Fibroblast of peridontal ligament (primary cell): ENCODE results near the gene ERMARD.

Experiments used
- DNase-seq: peaks from one replicate; pipeline ENCODE4 v3.0.0-alpha.2; 2010; ENCODE audit errors: extremely low read depth

ERMARD gene

DNA sequence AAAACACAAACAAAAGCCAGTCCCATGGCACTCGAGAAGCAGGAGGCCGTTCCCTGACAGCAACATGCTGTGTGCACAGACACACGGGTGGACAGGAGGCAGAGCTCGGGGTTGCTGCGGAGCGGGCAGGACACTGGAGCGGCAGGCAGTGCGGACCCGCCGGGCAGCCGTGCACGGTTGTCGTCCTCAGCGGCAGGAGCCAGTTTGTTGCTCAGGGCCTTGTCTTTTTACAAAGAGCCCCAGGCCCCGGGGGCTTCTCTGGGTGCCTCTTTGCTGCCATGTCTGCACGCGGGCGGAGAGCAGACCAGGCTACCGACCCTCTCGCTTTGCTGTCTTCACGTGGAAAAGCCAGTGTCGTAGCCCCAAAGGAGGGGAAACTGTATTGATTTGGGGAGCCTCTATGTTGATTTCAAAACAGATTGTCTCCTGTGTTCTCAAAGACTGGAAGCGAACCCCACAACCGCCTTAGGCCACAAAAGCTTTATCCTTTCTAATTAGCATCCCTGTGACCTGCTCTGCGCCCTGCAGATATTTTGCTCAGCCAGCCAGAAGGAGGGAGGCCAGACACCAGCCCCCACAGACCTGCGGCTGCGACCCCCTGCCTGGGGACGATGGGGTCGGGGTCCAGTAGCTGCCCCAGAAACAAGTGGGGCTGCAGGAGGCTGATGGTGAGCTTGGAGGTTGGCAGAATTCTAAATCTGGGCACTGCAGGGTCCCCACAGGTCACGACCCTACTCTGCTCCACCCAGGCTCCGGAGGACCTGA lies 50.2 kb downstream of the ERMARD start:
- no peak for DNase-seq

DNA sequence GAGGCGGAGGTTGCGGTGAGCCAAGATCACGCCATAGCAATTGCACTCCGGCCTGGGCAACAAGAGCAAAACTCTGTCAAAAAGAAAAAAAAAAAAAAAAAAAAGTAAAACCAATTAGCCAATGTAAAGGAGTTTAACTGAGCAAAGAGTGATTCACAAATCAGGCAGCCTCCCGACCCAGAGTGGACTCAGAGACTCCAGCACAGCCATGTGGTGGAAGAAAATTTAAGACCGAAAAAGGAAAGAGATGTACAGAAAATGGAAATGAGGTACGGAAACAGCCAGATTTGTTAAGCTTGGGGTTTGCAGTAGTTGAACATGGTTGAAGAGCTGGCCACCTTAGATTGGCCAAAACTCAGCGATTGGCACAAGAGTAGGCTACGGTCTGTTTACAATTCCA lies 51.4 kb downstream of the ERMARD start:
- DNase-seq = no peak

DNA sequence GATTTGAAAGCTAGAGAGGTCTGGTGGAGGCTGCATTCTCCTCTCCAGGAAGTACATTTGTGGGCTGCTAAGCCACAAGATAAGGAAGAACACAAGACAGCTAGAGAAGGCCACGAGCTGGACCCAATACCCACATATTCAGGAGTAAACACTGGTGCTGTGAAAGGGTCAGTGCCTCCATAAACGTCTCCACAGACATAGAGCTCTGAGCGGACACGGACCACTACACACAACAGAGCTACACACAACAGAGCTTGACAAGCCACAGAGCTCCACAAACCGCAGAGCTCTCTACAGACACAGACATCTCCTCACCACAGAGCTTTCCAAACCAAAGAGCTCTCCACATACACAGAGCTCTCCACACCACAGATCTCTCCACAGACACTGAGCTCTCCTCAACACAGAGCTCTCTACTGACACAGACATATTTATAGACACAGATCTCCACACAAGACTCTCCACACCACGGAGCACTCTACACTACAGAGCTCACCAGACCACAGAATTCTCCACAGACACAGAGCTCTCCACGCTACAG lies 51.9 kb downstream of the ERMARD start:
- no peak for DNase-seq

DNA sequence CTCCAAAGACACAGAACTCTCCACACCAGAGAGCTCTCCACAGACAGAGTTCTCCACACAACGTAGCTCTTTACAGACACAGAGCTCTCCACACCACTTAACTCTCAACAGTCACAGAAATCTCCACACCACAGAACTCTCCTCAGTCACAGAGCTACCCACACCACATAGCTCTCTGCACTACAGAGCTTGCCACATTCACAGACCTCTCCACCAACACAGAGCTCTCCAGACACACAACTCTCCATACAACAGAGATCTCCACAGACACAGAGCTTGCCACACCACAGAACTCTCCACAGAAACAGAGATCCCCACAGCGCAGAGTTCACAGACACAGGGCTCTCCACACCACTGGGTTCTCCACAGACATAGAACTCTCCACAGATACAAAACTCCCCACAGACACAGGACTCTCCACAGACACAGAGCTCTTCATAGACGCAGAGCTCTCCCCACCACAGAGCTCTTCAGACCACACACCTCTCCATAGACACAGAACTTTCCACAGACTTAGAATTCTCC lies 52.5 kb downstream of the ERMARD start:
- DNase-seq = no peak

DNA sequence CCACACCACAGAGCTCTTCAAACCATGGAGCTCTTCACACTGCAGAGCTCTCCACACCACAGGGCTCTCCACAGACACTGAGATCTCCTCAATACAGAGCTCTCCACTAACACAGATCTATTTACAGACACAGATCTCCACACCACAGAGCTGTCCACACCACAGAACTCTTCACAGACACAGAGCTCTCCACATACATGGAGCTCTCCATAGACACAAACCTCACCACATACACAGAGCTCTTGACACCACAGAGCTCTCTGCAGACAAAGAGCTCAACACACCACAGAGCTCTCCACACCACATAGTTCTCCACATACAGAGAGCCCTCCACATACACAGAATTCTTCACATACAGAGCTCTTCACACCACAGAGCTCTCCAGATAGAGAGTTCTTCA lies 53.0 kb downstream of the ERMARD start:
- DNase-seq = no peak

DNA sequence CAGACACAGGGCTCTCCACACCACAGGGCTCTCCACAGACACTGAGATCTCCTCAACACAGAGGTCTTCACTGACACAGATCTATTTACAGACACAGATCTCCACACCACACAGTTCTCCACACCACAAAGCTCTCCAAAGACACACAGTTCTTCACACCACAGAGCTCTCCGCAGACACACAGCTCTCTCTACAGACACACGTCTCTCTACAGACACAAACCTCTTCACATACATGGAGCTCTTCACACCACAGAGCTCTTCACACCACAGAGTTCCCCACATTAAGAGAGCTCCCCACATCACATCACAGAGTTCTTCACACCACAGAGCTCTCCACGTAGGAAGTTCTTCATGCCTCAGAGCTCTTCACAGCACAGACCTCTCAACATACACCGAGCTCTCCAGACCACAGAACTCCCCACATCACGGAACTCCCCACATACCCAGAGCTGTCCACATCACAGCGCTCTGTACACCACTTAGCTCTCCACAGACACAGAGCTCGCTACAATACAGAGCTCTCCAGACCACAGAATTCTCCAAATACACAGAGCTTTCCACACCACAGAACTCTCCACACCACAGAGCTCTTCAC lies 53.9 kb downstream of the ERMARD start:
- DNase-seq = no peak

DNA sequence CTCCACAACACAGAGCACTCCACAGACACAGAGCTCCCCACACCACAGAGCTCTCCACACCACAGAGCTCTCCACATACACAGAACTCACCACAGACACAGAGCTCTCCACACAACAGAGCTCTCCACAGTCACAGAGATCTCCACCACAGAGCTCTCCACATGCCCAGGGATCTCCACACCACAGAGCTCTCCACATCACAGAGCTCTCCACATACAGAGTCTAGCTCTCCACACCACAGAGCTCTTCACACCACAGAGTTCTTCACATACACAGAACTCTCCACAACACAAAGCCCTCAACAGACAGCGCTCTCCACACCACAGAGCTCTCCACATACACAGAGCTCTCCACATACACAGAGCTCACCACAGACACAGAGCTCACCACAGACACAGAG lies 55.3 kb downstream of the ERMARD start:
- DNase-seq = no peak

DNA sequence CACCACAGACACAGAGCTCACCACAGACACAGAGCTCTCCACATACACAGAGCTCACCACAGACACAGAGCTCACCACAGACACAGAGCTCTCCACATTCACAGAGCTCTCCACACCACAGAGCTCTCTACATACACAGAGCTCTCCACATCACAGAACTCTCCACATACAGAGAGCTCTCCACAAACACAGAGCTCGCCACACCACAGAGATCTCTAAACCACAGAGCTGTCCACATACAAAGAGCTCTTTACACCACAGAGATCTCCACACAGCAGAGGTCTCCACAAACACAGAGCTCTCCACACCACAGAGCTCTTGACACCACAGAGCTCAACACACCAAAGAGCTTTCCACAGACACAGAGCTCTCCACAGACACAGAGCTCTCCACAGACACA lies 55.8 kb downstream of the ERMARD start:
- DNase-seq = no peak

DNA sequence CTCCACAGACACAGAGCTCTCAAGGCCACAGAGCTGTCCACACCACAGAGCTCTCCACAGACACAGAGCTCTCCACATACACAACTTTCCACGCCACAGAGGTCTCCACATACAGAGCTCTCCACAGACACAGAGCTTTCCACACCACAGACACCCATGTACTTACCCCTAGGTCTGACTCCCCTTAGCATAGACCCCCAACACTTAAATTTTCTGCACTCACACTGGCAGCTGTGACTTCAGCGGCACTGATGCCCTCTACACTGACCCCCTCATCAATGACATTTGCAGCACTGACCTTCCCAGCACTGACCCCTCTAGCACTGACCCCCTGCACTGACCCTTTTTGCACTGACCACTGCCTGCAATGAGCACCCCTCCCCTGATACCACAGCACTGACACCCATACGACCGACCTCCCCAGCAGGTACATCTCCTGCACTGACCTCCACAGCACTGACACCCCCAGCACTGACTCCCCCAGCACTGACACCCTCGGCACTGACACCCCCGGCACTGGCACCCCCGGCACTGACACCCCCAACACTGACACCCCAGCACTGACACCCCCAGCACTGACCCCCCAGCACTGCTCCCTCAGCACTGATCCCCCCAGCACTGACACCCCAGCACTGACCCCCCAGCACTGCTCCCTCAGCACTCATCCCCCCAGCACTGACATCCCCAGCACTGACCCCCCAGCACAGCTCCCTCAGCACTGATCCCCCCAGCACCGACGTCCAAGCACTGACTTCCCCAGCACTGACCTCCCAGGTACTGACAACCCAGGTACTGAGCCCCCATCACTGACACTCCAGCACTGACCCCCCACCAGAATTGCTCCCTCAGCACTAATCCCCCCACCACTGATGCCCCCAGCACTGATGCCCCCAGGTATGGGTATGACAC lies 56.5 kb downstream of the ERMARD start:
- no peak for DNase-seq

DNA sequence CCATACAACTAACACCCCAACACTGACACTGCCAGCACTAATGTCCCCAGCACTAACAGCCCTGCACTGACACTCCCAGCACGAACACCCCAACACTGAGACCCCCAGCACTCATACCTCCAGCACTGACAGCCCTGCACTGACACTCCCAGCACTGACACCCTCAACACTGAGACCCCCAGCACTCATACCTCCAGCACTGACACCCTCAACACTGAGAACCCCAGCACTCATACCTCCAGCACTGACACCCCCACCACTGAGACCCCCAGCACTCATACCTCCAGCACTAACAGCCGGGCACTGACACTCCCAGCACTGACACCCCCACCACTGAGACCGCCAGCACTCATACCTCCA lies 57.2 kb downstream of the ERMARD start:
- DNase-seq = no peak

DNA sequence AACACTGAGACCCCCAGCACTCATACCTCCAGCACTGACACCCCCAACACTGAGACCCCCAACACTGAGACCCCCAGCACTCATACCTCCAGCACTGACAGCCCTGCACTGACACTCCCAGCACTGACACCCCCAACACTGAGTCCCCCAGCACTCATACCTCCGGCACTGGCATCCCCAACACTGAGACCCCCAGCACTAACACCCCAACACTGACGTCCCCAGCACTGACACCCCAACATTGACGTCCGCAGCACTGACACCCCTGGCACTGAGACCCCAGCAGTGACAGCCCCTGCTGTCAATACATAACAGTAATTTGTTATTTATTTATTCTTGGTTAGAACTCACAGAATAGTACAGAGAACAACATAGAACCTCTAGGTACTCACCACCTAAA lies 58.0 kb downstream of the ERMARD start:
- no peak for DNase-seq

DNA sequence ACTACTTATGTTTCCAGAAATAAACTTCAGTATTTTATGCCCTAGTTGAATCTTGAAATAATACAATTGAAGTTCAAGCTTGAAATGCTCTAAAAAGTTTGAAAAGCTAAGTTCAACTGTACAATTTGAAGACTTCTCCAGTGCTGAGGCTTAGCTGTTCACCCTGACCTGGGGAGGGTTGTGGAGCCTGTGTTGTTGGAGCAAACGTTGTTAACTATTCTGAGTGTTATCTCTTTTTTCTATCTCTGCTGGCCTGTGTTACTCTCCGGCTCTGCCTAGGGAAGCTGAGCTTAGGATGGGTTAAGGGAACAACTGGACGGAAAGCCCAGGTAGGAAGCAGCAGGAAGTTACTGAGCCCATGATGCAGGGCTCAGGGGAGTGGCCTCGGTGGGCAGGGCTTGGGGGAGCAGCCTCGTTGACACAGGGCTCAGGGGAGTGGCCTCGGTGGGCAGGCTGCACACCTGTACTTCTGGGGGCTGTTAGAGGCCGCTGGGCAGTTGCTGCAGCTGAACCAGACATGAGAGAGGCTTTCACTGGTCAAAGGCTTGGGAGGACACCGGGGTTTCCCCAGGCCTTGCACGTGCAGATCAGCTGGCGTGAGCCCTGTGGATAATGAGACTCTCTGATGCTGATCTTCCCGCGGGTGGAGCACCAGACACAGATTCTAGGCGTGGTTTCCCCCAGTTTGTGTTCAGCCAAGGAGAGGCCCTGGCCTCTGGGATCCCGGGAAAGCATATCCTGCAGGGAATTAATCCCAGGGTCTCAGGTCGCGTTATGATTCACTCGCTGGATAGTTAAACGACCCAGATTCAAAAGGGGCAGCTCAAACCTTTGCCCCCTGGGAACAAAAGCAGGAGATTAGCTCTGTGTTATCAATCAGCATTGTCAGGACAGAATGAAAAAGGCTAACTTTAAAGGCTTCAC lies 58.9 kb downstream of the ERMARD start:
- DNase-seq = no peak

DNA sequence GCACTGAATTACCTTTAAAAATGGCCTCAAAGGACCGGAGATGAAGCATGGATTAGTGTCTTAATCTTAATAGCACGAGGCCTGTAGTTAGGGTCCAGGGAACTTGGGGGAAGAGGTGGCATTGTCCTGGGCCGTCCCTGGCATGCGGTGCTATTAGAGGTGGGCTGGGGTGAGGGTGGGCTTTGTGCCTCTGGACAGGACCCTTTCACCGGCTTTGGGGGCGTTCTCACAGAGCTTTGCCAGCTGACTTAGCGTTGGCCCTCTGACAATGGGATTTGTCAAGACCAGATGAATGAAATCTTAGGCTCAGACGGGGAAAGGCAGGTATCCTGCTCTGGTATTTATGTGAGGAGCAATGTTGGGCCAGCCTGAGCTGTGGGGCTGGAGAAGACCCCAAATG lies 59.6 kb downstream of the ERMARD start:
- DNase-seq = no peak

DNA sequence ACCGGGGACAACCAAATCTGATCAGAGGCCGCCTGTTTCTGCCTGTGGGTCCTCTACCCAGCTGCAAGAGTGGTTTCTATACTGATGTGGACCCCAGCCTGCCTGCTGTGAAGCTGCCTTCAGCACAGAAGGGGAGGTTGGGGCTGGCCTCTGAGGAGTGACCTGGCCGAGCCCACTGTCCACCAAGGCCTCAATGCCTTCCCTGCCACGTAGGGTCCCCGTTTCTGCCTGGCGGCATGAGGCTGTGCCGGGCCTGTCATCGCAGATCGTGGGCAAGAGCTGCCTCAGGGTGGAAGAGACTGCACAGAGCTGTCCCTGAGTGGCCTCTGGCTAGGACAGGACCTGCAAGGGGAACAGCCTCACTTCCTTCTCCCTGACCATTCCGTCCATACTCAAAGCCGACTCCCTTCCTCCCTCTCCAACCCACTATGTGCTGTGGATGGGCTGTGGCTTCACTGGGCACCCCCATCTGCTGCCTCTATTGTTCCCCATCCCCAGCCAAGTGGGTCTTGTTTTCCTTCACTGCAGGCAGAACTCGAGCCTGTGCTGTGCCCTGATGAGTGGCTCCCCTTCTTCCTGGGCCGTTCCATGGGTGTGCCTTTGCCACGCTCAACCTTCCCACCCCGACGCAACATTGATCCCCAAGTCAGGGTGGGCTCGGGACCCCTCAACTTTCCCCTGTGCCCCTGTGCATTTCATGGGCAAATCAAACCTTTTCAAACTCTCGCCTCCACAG lies 60.3 kb downstream of the ERMARD start:
- DNase-seq = no peak

DNA sequence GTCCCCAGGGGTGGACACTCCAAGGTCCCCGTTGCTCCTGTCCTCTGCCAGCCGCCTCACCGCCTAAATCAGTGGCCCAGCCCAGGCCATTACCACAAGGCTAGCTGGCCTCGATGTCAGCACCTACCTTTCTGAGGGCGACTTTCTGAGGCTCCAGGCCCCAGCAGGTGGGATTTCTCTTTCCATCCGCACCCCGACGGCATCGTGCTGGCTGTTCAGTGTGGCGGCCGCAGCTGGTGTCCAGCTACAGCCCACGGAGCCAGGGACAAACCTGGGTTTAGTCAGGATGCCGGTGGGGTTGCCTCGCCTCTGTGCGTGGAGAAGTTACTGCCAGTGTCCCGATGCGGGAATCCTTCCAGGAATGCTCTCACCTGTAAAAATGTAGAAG lies 60.8 kb downstream of the ERMARD start:
- DNase-seq = no peak

DNA sequence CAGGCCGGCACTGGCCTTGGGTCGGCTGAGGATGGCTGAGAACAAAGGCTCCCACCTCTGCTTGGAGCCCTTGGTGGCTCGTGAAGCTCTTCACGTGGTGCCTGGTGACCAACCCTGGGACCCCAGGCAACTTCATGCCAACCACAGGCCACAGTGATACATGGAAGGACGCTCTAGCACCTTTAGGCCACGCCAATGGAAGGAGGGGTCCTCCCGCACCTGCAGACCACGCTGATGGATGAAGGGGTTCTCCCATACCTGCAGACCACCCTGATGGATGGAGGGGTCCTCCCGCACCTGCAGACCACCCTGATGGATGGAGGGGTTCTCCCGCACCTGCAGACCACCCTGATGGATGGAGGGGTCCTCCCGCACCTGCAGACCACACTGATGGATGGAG lies 62.5 kb downstream of the ERMARD start:
- no peak for DNase-seq

DNA sequence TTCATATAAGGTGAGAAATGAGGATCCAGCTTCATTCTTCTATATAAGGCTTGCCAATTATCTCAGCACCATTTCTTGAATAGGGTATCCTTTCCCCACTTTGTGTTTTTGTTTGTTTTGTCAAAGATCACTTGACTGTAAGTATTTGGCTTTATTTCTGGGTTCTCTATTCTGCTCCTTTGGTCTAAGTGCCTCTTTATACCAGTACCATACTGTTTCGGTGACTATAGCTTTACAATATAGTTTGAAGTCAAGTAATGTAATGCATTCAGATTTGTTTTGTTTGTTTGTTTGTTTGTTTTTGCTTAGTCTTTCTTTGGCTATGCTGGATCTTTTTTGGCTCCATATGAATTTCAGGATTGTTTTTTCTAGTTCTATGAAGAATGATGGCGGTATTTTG lies 64.6 kb downstream of the ERMARD start:
- DNase-seq = no peak

DNA sequence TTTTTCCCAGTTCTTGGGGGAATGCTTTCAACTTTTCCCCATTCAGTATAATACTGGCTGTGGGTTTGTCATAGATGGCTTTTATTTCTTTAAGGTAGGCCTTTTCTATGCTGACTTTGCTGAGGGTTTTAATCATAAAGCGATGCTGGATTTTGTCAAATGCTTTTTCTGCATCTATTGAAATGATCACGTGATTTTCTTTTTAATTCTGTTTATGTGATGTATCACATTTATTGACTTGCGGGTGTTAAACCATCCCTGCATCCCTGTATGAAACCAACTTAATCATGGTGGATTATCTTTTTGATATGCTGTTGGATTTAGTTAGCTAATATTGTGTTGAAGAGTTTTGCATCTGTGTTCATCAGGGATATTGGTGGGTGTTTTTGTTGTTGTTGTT lies 65.6 kb downstream of the ERMARD start:
- no peak for DNase-seq

DNA sequence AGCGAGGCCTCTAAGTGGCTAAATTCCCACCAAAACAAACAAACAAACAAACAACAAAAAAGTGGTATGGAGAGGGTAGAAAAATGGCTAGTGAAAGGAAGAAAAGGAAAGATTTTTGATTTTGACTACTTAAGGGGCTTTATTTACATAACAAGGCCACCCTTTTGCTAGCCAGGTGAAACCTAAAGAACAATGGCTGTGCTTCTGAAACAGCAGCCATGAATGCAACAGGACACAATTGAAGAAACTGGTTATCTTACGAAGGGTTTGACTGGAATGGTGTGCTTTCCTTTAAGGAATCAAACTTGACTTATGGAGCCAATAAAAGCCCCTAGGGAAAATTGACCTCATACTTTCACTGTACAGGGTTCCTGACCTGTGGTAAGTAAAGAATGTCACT lies 68.9 kb downstream of the ERMARD start:
- no peak for DNase-seq

DNA sequence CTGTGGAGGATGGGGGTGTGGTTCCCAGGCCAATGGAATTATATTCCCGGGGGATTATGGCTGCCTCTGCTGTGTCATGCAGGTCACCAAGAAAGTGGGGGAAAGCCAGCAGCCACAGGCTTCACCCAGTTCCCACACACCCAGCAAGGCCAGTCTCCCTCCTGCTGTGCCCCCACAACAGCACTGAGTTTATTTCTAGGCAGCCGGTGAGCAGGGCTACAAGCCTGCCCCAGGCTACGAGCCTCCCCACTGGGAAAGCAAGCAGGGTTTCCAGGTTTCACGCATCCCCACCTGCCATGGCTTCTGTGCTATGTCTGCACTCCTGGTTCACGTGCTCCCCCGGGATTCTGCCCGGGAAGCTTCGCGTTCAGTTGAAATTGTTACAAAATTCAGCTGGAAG lies 72.6 kb downstream of the ERMARD start:
- DNase-seq = no peak
